GM19193 (cell line): ENCODE results near the gene MLLT1.

Experiments
- POLR2A ChIP-seq: IDR thresholded peaks from 4 replicates; pipeline ENCODE4 v1.6.1; 2011; ENCODE audit not compliant: insufficient read depth, insufficient read length; ENCODE audit errors: extremely low read depth

Gene MLLT1

GRCh38 chr19:6233827-6234511 is 45.8 kb downstream of the MLLT1 start:
- TF ChIP-seq POLR2A, result no peak

- TF ChIP-seq POLR2A, result no peak
Measured at GRCh38 chr19:6233056-6233826, 46.5 kb downstream of the MLLT1 start.

- TF ChIP-seq POLR2A, result no peak
Measured at GRCh38 chr19:6232601-6233055, 47.1 kb downstream of the MLLT1 start.

- no peak for TF ChIP-seq POLR2A
Measured at GRCh38 chr19:6230991-6231448, 48.8 kb downstream of the MLLT1 start.

DNA sequence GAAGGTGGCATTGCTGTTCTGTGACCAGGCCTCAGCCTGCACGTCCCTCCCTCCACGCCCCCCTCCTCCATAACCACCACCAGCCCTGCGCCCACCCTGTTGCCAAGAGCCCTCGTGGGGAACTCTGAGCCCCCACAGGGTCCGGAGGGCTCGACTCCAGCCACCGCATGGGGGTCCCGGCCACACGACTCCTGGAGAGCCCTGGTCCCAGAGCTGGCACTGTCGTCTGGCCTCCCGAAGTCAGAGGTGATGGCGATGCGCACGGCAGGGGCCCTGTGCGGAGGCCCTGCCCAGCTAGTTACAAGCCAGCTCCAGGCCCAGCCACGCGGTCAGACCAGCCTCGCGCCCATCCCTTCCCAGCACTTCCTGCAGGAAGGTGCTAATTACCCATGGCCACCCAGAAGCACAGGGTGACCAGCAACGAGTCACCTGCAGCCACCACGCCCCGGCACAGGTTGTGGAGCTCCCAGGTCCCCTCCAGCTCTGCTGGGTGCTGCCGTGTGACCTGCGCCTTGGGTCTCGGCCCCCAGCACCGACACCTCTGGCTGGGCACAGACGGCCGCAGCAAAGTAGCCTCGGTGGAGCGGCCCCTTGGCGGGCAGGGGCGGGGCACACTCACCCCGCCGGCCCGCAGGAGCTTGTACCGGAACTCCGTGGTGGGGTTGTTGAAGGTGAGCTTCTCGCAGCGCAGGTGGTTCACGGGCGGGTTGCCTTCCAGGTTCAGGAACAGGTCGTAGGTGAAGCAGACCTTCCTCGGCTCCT is 49.6 kb downstream of the MLLT1 start:
- no peak for TF ChIP-seq POLR2A

GRCh38 chr19:6229216-6229913 is 50.4 kb downstream of the MLLT1 start:
- no peak for TF ChIP-seq POLR2A

DNA sequence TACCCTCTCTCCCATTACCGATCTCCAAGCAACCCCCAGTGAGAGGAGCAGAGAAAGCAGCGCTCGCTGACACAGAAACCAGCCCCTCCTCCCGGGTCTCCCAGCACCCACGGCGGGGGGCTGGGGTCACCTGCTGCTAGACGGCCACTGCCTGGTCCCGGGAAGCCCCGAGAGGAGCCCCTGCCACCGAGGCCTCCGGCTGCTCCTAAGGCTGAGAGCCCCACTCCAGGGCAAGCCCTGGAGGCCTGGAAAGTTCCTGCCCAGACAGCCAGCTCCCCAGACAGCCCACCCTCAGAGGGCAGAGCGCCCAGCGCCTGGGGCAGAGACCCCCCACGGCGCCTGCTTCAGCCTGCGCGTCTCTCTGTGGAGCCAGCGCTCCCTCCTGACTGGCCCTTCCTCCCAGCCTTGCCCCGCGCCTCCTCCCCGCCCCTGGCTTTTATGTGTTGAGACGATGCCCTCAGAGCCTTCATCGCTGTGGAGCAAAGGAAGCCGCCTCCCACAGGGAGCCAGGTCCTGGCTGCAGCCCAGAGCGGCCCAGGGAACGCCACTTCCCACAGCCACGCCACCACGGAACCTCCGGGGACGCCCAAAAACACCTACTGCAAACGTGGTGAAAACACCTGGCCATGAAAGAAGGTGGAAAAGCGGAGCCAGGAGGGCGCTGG is 51.1 kb downstream of the MLLT1 start:
- TF ChIP-seq POLR2A, result no peak

GRCh38 chr19:6227936-6228325 is 51.8 kb downstream of the MLLT1 start:
- no peak for TF ChIP-seq POLR2A

DNA sequence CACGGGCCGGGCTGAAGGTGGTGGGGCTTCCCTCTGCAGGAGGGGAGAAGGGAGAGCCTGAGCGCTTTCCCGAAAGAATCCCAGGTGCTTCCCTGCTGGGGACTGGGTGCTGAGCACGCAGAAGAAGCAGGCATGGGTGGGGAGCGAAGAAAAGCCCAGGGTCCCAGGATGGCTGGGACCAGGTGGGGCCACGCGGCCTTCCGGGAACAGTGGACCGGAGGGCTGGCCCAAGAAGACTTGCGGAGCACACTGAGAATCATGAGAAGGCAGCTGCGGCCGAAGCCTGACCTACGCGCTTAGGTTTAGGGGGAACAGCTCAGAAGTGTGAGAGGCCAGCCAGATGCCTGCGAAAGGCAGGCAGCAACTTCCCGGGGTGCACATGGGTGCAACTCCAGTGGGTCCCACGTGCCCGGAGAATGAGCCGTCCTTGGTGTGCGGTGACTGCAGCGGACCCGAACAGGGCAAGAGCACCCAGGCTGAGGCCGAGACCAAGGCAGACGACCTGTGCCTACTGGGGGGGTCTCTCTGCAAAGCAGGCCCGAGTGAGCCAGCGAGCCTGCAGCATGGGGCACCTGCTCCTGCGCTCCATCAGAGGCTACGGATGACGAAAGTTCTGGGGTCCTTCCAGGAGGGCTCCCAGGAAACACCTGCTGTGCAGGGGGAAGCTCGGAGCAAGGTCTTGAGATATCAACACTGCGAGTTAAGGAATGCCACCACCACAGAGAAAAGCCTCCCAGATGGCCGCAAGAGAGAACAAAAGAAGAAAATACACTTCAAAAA is 52.4 kb downstream of the MLLT1 start:
- no peak for TF ChIP-seq POLR2A

GRCh38 chr19:6226444-6227155 is 53.2 kb downstream of the MLLT1 start:
- no peak for TF ChIP-seq POLR2A

DNA sequence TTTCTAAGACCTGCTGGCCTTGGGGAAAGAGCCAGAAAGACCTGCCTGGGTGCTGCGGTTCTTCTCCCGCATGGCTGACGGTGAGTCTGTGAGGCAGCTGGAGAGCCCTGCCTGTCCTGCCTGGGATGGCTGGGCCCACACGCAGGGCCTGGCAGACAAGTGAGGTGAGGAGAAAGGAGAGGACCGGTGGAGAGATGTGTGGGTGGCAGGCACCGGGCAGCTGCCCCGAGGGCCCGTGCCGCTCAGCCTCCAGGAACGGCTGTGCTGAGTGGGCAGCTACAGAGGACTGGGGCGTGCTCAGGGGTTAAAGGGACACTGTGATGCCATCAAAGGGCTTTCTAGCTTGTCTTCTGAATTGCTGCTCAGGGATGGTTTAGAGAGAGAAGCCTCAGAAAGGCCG is 53.8 kb downstream of the MLLT1 start:
- no peak for TF ChIP-seq POLR2A

GRCh38 chr19:6225232-6225865 is 54.4 kb downstream of the MLLT1 start:
- TF ChIP-seq POLR2A, result no peak

DNA sequence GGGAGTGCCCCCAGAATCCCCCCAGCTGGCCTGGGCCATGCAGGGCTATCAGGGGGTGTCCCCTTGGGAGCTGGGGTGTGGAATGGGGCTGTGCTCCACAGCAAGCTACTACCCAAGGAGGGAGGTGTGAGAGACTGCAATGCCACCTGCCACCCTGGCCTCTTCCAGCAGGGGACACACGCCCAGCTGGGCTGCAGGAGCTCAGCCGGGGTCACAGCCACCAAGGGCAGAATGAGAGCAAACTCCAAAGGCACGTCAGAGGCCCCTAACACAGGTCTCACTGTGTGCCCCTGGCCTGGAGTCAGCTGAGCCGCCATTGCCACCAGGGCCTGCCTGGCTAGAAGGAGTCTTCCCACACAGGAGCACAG is 55.5 kb downstream of the MLLT1 start:
- no peak for TF ChIP-seq POLR2A
